ENCODE data around the gene CFAP74. TPM values are rescaled to one million over a fixed set of nuclear protein-coding genes. Genes with fewer than 3 reads are reported as not detected.

The CFAP74 gene
- total RNA-seq, 1 experiment from 2014 or later = not detected

DNA sequence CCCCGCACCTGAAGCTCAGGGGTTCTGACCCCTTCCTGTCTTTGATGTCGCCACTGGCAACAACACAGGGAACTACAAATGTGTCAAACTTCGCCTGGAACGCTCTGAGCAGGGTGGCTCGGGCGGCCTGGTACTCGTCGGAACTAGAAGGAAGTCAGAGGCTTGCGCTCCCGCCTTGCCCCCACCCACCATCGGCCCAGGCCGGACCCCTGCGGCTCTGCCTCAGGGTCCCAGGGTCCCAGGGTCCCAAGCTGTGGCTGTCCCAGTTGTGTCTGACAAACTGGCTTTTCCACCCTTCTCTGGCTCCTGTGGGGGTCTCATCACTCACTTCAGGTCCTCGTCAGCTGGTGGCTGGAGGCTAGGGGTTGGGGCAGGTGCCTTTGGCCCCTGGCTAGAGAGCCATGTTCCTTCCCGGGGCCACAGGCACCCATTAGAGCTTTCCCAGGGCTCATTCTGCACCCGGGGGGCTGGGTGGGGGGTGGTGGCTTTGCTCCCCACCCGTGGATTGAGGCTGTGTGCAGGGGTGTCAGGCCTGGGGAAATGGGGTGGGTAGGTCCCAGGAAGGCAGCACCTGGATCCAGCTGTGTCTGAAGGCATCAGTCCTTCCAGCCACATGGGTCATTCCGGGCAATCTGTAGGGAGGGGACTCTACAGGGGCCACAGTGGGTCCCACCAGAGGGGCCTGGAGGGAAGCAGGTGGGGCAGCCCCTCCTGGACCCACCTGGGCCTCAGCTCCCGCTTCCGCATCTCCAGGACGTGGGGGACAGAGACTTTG lies 76.5 kb downstream of the CFAP74 start:
- ChIA-PET POLR2A (ENCODE audit: low non-redundant PET) (interaction anchor here (0.7 kb wide), 1 partner anchor 9 kb away, joined by 6 read pairs; no protein-coding TSS in a partner anchor), CTCF (no interaction called here)
- Histone ChIP-seq H3K9me3 (ENCODE audit: low read depth, low read length, poor library complexity, severe bottlenecking) (no peaks in the 10 kb centered on the region), H3K27ac (ENCODE audit: low read depth, low read length, poor library complexity, severe bottlenecking) (no peak overlapping the region), H3K36me3 (ENCODE audit: insufficient read depth, low read length, poor library complexity, severe bottlenecking) (no peaks in the 10 kb centered on the region), H3K4me1 (ENCODE audit: insufficient read depth, low read length, poor library complexity, severe bottlenecking) (no peaks in the 10 kb centered on the region), H3K27me3 (replicated peaks; ENCODE audit: insufficient read depth, low read depth, low read length, poor library complexity) (no peaks in the 10 kb centered on the region), H3K4me3 (ENCODE audit: low read depth, low read length, poor library complexity, severe bottlenecking) (no peak overlapping the region)
- intact Hi-C loops (cut with micrococcal nuclease; ENCODE audit: unreplicated experiment) = no loop called here
- BruUV-seq (replicated peaks) = no TSS peak
- TF ChIP-seq, protein P1, sequence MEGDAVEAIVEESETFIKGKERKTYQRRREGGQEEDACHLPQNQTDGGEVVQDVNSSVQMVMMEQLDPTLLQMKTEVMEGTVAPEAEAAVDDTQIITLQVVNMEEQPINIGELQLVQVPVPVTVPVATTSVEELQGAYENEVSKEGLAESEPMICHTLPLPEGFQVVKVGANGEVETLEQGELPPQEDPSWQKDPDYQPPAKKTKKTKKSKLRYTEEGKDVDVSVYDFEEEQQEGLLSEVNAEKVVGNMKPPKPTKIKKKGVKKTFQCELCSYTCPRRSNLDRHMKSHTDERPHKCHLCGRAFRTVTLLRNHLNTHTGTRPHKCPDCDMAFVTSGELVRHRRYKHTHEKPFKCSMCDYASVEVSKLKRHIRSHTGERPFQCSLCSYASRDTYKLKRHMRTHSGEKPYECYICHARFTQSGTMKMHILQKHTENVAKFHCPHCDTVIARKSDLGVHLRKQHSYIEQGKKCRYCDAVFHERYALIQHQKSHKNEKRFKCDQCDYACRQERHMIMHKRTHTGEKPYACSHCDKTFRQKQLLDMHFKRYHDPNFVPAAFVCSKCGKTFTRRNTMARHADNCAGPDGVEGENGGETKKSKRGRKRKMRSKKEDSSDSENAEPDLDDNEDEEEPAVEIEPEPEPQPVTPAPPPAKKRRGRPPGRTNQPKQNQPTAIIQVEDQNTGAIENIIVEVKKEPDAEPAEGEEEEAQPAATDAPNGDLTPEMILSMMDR (conservative IDR thresholded peaks at IDR 0.05; ENCODE audit: low read depth, low read length) = no peak
- no peak for DNase-seq (ENCODE audit: low spot score)

DNA sequence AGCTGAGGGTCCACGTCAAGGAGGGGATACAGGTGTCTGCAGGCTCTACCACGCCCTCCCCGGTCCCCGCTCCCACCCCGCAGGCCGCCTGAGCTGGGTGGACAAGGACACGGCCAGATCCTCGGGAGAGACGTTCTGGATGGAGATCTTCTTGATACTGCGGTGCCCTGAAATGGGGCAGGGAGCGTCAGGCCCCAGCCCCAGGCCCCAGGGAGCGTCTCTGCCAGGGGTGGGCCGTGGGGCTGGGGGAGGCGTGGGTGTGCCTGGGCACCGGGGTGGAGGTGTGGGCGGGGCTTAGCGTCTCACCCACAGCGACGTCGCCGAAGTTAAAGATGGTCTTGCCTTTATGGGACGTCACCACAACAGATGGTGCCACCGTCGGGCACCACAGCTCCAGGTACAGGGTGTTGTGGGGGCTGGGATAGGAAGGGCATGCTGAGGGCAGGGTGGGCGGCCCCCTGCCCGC lies 77.2 kb downstream of the CFAP74 start:
- Histone ChIP-seq H3K36me3 (ENCODE audit: insufficient read depth, low read length, poor library complexity, severe bottlenecking) (no peaks in the 10 kb centered on the region), H3K4me1 (ENCODE audit: insufficient read depth, low read length, poor library complexity, severe bottlenecking) (no peaks in the 10 kb centered on the region), H3K9me3 (ENCODE audit: low read depth, low read length, poor library complexity, severe bottlenecking) (no peaks in the 10 kb centered on the region), H3K4me3 (ENCODE audit: low read depth, low read length, poor library complexity, severe bottlenecking) (no peak overlapping the region), H3K27ac (ENCODE audit: low read depth, low read length, poor library complexity, severe bottlenecking) (no peak overlapping the region), H3K27me3 (replicated peaks; ENCODE audit: insufficient read depth, low read depth, low read length, poor library complexity) (no peaks in the 10 kb centered on the region)
- POLR2A ChIA-PET (ENCODE audit: low non-redundant PET) = no interaction called here
- TF ChIP-seq EZH2 (IDR thresholded peaks at IDR 0.05; ENCODE audit: borderline replicate concordance, low read depth, low read length, poor library complexity, severe bottlenecking) = no peak
- TF ChIP-seq, protein P1 (conservative IDR thresholded peaks at IDR 0.05; ENCODE audit: low read depth, low read length) = no peak
- CTCF ChIA-PET = no interaction called here
- intact Hi-C loops (cut with micrococcal nuclease; ENCODE audit: unreplicated experiment) = no loop called here
- BruUV-seq (replicated peaks) = no TSS peak
- DNase-seq (ENCODE audit: low spot score) = no peak

DNA sequence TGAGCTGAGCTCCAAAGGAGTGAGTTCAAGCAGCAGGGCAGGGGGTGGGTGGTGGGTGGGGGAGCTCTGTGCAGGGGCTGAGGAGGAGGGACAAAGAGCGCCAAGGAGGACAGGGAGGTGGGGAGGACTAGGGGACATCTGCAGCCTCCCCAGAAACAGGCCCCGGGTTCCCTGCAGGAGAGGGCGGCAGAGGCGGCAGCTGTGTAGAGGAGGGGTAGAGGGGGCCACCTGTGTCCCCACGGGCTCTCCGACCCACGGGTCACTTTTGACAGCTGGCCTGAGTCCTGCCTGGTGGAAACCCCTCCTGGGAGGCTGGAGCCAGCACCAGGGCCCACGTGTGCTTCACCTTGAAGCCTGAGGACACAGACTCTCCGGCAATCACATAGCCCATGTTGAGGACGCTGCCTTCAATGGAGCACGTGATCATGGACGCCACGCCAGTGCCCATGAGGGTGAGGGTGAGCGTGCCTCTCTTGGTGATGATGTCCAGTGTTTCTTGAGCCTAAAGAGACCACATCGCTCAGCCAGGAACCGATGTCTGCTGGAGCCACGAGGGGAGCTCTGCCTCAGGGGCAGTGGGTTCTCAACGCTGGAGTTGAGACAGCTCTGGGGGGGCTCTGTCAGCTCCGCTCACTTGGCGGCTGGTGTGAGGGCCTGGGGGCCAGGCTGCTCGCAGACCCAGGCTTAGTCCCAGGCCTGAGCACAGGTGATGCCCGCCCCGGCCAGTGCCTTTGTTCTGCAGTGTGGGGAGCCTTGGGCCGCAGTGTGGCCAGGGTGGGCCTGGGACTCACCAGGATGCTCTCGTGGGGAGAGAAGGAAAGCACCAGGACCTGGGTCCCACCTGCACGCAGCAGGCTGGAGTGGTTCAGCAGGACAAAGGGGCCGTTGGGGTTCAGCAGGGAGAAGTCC lies 77.9 kb downstream of the CFAP74 start:
- no peak for DNase-seq (ENCODE audit: low spot score)
- H3K27me3 ChIP-seq (replicated peaks; ENCODE audit: insufficient read depth, low read depth, low read length, poor library complexity) = no peaks in the 10 kb centered on the region
- ChIA-PET POLR2A (ENCODE audit: low non-redundant PET) (no interaction called here), CTCF (no interaction called here)
- H3K4me3 ChIP-seq (ENCODE audit: low read depth, low read length, poor library complexity, severe bottlenecking) = no peak overlapping the region
- intact Hi-C loops (cut with micrococcal nuclease; ENCODE audit: unreplicated experiment) = no loop called here
- H3K9me3 ChIP-seq (ENCODE audit: low read depth, low read length, poor library complexity, severe bottlenecking) = no peaks in the 10 kb centered on the region
- no peak overlapping the region for H3K27ac ChIP-seq (ENCODE audit: low read depth, low read length, poor library complexity, severe bottlenecking)
- no peak for TF ChIP-seq EZH2 (IDR thresholded peaks at IDR 0.05; ENCODE audit: borderline replicate concordance, low read depth, low read length, poor library complexity, severe bottlenecking)
- TF ChIP-seq, protein P1 (conservative IDR thresholded peaks at IDR 0.05; ENCODE audit: low read depth, low read length) = no peak
- no peaks in the 10 kb centered on the region for H3K36me3 ChIP-seq (ENCODE audit: insufficient read depth, low read length, poor library complexity, severe bottlenecking)
- no TSS peak for BruUV-seq (replicated peaks)
- no peaks in the 10 kb centered on the region for H3K4me1 ChIP-seq (ENCODE audit: insufficient read depth, low read length, poor library complexity, severe bottlenecking)
